ENCODE results near the gene KLHL6.
"Not testable (repeated sequence)": the region's sequence is repeated elsewhere in the genome, so short reads cannot be mapped to it uniquely, and the experiment has no call there.

Gene KLHL6

GRCh38 chr3:183464480-183464879 is 91.0 kb downstream of the KLHL6 start:
- DNase-seq, result no peak
- TF ChIP-seq POLR2A (IDR thresholded peaks at IDR 0.05; ENCODE audit: low read length) (no peak), GATA1 (IDR thresholded peaks at IDR 0.05; ENCODE audit: low read depth, low read length) (no peak)

DNA sequence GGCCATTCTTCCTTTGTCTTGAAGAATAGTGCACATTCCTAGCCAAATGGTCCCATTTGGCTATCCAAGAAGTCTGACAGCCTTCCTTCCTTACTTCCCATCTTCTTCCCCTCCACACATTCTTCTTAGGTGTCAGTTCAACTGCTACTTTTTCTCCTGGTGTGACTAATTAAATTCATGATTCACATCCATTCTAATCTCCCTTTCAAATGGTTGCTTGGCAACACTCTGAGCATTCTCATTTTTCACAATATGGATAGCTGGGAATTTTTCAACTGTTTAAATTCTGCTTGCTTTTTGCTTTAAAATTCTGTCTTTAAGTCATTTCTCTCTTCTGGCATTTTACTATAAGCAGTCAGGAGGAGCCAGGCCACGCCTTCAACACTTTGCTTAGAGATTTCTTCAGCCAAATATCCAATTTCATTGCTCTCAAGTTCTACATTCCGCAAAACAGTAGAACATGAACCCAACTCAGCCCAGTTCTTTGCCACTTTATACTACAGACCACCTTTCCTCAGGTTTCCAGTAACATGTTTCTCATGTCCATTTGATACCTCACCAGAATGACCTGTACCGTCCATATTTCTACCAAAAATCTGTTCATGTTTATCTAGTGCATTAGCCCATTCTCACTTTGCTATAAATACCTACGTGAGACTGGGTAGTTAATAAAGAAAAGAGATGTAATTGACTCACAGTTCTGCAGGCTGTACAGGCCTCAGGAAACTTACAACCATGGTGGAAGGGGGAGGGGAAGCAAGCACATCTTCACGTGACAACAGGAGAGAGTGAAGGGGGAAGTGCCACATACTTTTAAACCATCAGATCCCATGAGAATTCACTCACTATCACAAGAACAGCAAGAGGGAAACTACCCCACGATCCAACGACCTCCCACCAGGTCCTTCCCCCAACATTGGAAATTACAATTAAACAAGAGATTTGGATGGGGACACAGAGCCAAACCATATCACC is 95.1 kb downstream of the KLHL6 start:
- TF ChIP-seq GATA1 (IDR thresholded peaks at IDR 0.05; ENCODE audit: low read depth, low read length) (no peak), POLR2A (IDR thresholded peaks at IDR 0.05; ENCODE audit: low read length) (no peak)
- no peak for DNase-seq

GRCh38 chr3:183455089-183455488 is 100.4 kb downstream of the KLHL6 start:
- DNase-seq, result no peak
- TF ChIP-seq GATA1 (IDR thresholded peaks at IDR 0.05; ENCODE audit: low read depth, low read length) (no peak), POLR2A (IDR thresholded peaks at IDR 0.05; ENCODE audit: low read length) (no peak)

- peak in 1 of 2 experiments; percentile 16 for DNase-seq
- no peak for TF ChIP-seq GATA1 (IDR thresholded peaks at IDR 0.05; ENCODE audit: low read depth, low read length)
Observed at GRCh38 chr3:183454064-183454463, 101.4 kb downstream of the KLHL6 start.

GRCh38 chr3:183449791-183450190 is 105.7 kb downstream of the KLHL6 start:
- no peak for TF ChIP-seq POLR2A (IDR thresholded peaks at IDR 0.05; ENCODE audit: low read length)
- no peak for TF ChIP-seq GATA1 (IDR thresholded peaks at IDR 0.05; ENCODE audit: low read depth, low read length)

DNA sequence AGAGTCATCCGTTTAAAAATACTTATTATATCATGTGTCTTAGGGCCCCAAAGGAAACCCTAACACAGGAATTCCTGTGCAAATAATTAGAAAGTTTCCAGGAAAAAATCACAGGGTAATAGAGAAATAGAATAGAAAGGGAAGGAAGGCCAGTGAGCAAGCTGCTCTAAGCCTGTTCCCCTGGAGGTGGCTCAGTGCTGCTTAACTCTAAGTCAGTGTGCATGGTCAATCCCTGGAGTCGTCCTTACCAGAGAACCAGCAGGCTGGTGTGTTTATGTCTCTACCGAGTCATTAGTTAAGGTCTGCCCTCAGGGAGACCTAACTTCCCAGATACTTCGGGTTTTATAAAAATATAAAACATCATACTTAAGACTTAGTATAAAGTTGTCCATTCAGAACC is 106.1 kb downstream of the KLHL6 start:
- TF ChIP-seq GATA1 (IDR thresholded peaks at IDR 0.05; ENCODE audit: low read depth, low read length) (no peak), POLR2A (IDR thresholded peaks at IDR 0.05; ENCODE audit: low read length) (no peak)
- DNase-seq, result peak; percentile 29 to 41

More at GRCh38 chr3:183449791-183450190, 105.7 kb downstream of the KLHL6 start:
- no peak for DNase-seq

GRCh38 chr3:183448369-183449128 is 107.0 kb downstream of the KLHL6 start:
- DNase-seq, result peak in 1 of 2 experiments; percentile 26
- TF ChIP-seq GATA1 (IDR thresholded peaks at IDR 0.05; ENCODE audit: low read depth, low read length) (no peak), POLR2A (IDR thresholded peaks at IDR 0.05; ENCODE audit: low read length) (no peak)

- peak; percentile 85 to 89 for DNase-seq
- no peak for TF ChIP-seq GATA1 (IDR thresholded peaks at IDR 0.05; ENCODE audit: low read depth, low read length)
- TF ChIP-seq POLR2A (IDR thresholded peaks at IDR 0.05; ENCODE audit: low read length), result peak; percentile 64
Observed at GRCh38 chr3:183447206-183448001, 108.1 kb downstream of the KLHL6 start.

DNA sequence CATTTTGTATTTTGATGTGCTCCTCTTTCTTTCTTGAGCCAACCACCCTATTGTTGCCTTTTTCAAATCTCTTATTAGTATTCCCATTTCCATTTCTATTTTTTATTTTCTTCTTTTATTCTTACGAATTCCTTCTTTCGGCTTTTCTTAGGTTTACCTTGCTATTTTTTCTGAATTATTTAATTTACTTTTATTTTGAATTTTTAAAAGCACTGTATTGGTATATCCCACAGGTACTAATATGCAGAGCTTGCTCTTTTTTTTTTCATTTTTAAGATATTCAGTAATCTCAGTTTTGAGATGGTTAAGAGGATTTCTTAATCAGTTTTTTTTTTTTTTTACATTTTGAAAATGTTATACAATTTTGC is 108.7 kb downstream of the KLHL6 start:
- no peak for DNase-seq
- no peak for TF ChIP-seq POLR2A (IDR thresholded peaks at IDR 0.05; ENCODE audit: low read length)
- no peak for TF ChIP-seq GATA1 (IDR thresholded peaks at IDR 0.05; ENCODE audit: low read depth, low read length)

DNA sequence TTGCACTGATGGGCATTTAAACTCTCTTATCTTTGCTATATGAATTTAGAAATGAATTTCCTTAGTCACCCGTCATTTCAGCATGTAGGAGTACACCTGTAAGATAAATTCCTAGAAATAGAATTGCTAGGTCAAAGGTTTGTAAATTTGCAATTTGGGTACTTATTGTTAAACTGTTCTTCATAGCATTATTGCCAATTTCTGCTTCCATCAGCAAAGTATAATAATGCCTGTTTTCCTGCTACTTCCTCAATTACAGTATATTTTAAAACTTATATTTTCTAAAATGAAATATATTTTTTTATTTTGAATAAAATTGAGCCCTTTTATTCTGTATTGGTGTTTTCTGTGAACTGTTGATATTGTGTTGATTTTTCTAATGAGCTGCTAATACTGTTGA is 110.8 kb downstream of the KLHL6 start:
- DNase-seq, result no peak
- TF ChIP-seq POLR2A (IDR thresholded peaks at IDR 0.05; ENCODE audit: low read length) (no peak), GATA1 (IDR thresholded peaks at IDR 0.05; ENCODE audit: low read depth, low read length) (no peak)

- no peak for DNase-seq
- no peak for TF ChIP-seq POLR2A (IDR thresholded peaks at IDR 0.05; ENCODE audit: low read length)
- TF ChIP-seq GATA1 (IDR thresholded peaks at IDR 0.05; ENCODE audit: low read depth, low read length), result no peak
Observed at GRCh38 chr3:183443395-183444385, 111.8 kb downstream of the KLHL6 start.

GRCh38 chr3:183442994-183443393 is 112.5 kb downstream of the KLHL6 start:
- no peak for DNase-seq
- no peak for TF ChIP-seq GATA1 (IDR thresholded peaks at IDR 0.05; ENCODE audit: low read depth, low read length)
- no peak for TF ChIP-seq POLR2A (IDR thresholded peaks at IDR 0.05; ENCODE audit: low read length)

DNA sequence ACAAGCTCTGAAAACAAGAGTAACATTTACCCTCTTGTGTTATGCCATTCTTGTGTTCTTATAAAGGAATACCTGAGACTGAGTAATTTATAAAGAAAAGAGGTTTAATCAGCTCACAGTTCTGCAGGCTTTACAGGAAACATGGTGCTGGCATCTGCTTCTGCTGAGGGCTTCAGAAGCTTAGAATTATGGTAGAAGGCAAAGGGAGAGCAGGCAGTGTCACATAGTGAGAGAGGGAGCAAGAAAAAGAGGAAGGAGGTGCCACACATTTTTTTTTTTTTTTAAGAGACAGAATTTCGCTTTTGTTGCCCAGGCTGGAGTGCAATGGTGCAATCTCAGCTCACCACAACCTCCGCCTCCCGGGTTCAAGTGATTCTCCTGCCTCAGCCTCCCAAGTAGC is 115.0 kb downstream of the KLHL6 start:
- not testable (repeated sequence) for DNase-seq

Data from erythroblast (primary cell).